HG03354 (cell line): ENCODE data around the gene OSTN.
"Not testable (repeated sequence)": the region's sequence is repeated elsewhere in the genome, so short reads cannot be mapped to it uniquely, and the experiment has no call there.

Experiments used
- ATAC-seq: cut with Tn5 transposase; IDR thresholded peaks from one replicate; pipeline ENCODE4 v1.9.1; 2021; ENCODE audit warnings: mild to moderate bottlenecking; ENCODE audit not compliant: unreplicated experiment, poor library complexity, severe bottlenecking

The OSTN gene, protein sequence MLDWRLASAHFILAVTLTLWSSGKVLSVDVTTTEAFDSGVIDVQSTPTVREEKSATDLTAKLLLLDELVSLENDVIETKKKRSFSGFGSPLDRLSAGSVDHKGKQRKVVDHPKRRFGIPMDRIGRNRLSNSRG

DNA sequence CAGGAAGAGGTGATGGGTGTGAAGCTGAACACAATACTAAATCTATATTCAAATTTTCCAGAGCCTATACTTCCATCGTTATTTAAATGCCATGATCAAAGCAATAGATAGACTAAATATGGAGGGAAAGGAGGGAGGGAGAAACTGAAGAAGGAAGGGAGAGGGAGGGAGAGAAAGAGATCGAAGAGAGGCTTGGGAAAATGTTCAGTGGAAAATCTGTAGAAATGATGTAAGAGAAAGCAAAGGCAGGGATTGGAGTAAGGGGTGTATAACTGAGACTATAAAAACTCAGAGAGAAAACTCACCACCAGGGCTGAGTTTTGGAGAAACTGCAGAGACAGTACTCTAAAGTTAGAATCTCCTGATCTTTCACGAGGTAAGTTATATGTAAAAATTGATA is at the start of gene OSTN:
Gene OSTN, plus strand, starts transcription at position 310 of the 400 bp plus-strand sequence. CDS start 13,292 bp downstream, outside the sequence.
- no peak for ATAC-seq

DNA sequence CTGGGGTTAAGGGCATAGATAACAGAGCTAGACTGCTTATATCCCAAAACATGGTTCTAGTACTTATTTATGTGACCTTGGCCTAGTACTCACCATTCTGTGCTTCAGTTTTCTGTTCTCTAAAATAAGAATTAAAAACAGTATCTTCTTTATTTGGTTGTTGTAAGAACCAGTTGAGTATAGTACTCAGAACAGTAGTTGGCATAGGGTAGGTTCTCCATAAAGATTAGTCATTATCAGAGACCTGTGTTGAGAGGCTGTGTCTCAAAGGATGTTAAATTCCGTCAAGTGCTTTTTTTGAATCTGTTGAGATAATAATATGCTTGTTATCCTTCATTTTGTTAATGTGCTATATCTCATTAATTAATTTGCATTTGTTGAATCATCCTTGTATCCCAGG is 47.4 kb upstream of the OSTN start:
- ATAC-seq: no peak

DNA sequence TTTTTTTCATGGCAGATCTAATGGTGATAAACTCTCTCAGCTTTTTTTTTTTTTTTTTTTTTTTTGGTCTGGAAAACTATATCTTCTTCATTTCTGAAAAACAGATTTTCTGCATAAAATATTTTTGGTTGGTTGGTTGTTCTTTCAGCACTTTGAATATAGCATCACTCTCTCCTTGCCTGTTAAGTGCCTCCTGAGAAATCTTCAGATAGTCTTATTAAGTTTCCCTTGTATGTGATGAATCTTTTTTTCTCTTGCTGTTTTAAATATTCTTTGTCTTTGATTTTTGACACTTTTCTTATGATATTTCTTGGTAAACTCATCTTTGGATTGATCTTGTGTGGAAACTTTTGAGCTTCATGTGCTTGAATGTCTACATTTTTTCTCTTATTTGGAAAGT is 44.2 kb upstream of the OSTN start:
- no peak for ATAC-seq

DNA sequence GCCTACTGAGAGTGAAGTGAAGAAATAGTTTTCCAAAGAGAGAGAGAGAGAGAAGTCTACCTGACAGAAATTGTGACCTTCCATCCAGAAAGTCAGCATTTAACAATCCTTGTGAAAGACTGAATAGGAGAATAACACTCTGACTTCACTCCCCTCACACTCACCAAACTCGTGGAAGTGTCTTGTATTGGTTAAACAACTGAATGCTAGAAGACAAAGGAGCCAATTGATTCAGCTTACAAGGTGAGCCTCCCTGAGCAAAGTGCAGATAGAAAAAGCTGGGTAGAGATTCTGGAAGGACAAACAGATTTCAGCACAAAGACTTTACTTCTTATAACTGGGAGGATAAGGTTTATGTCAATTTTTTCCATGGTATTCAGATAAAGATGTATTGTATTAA is 40.8 kb upstream of the OSTN start:
- ATAC-seq: no peak

DNA sequence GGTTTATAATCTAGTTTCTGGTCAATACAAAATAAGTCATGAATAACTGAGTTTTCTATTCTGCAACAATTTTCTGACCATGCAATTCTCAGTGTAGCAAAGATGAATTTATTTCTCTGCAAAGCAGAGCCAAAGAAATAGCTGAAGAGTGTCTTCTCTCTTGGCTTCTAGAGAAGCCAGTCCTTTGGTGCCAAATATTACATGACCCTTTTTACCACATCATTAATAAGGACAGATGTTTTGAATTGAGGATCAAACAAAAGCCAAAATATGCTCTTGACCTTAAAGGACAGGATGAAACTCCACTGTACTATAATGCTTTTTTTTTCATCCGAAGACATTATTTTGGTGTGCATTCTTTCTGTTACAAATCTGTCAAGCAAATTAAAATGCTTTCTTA is 40.2 kb upstream of the OSTN start:
- ATAC-seq: no peak

DNA sequence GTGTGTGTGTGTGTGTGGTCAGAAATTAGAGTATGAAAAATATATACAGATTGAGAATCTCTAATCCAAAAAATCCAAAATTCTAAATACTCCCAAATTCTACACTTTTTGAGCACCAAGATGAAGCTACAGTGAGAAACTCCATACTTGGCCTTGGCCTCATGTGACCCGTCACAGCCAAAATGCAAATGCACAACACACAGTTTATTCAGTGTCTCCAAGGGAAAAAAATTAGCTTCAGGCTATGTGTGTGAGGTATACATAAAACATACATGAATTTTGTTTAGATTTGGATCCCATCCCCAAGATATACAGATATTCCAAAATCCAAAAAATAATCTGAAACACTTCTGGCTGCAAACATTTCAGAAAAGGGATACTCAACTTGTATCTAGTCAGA is 33.2 kb upstream of the OSTN start:
- ATAC-seq: no peak

DNA sequence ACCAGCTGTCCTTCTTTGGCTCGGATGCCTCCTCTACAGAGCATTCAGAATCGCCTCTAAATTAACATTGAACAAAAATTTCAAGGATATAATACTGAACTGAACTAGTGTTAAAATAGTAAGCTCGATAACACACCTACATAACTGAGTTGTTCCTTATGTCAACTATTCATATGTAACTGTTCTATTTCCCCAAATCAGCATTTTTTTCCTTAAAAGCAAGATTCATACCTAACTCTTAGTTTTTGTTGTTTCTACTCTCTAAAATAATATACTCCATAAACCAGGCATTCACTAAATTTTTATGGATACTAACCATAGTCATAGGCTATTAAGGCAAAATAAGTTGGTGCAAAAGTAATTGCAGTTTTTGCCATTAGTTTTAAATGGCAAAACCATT is 32.7 kb upstream of the OSTN start:
- no peak for ATAC-seq

DNA sequence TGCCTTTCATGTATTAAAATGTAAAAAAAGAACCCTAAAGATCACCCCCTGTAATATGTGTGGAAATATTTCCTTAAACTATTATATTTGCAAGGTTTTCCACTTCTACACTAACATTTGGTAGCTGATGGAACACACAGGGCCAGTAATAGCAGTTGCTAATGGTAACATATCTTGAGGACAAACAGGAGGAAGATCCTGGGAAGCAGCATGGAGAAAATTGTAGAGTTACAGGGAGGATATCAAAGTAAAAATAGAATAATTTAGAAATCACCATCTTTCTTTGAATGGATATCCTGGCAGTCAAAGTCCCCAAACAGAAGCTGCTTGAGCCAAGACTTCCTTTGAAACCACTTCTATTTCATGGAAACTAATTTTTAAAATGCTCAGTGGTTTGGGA is 29.5 kb upstream of the OSTN start:
- ATAC-seq: no peak

DNA sequence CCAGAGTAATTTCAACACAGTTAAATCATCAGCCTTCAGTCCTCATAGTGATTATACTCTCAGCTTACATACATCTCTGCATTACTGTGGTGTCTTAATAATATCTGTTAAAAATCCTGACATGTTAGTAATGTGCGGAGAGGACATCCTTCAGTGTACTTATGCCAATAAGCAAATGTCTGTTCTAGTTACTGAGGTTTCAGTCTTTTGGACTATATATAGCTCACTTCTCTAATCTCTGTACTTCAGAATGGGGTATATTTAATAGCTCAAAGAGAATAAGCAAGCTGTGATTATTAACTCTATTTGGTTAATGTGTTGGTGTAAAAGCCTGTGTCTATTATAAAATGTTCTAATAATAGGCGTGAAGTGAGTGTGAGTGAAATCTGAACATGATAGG is 28.9 kb upstream of the OSTN start:
- ATAC-seq: peak; percentile 65

DNA sequence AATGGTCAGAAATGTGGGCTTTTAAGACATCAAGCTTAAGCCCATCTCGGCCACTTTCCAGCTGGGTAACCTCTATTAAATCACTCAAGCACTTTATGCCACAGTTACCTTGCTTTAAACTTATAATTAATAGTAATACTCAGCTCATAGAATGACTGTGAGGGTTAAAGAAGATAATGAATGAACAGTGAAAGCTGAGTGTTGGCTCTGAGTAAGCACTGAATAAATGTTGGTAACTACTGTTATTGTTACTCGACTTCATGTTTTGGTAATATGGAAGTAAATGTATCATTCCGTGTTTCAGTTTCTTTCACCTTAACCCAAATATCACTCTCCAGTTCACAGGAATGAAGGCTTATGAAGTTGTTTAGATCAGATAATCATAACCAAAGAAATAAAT is 23.9 kb upstream of the OSTN start:
- ATAC-seq: no peak

DNA sequence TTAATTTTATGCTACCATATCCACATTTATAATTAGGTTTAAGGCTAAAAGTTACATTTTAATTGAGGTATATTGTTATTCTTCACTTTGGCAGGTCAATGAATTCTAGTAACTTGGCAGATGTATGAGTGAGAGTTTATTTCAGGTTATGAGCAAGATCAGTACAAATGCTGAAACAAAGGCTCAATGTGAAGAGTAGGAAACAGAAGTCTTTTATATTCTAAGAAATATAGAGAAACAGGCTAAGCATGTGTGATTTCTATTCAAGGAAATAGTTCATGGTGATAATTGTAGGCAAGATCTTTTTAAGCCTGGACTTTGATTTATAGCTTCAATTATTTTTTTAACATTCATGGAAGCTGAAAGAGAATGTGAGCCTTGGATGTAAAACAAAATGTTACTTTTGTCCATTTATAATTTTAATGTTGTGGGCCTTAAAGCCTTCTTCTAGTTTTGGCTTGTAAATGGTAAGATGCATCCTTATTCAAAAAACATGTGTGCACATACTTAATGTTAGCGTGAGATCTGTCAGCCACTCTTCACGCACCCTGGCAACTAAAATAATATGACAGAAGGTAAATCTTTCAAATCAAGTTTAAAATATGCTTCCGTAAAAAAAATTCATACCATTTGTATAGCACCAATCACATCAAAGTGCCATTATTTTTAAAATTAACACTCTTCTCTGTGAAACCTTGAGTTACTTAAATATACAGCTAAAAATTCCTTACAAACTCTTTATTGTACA is 22.8 kb upstream of the OSTN start:
- no peak for ATAC-seq

DNA sequence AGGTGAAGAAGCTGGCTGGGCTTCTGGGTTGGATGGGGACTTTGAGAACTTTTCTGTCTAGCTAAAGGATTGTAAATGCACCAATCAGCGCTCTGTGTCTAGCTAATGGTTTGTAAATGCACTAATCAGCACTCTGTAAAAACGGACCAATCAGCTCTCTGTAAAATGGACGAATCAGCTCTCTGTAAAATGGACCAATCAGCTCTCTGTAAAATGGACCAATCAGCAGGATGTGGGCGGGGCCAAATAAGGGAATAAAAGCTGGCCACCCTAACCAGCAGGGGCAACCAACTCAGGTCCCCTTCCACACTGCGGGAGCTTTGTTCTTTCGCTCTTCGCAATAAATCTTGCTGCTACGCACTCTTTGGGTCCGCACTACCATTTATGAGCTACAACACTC is 13.7 kb upstream of the OSTN start:
- not testable (repeated sequence) for ATAC-seq

DNA sequence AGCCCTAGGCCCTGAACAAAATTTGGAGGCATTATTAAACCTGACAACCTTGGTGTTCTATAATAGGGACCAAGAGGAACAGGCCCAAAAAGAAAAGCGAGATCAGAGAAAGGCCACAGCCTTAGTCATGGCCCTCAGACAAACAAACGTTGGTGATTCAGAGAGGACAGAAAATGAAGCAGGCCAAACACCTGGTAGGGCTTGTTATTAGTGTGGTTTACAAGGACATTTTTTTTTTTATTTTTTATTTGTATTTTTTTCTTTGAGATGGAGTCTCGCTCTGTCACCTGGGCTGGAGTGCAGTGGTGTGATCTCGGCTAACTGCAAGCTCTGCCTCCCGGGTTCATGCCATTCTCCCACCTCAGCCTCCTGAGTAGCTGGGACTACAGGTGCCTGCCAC is 10.8 kb upstream of the OSTN start:
- not testable (repeated sequence) for ATAC-seq

DNA sequence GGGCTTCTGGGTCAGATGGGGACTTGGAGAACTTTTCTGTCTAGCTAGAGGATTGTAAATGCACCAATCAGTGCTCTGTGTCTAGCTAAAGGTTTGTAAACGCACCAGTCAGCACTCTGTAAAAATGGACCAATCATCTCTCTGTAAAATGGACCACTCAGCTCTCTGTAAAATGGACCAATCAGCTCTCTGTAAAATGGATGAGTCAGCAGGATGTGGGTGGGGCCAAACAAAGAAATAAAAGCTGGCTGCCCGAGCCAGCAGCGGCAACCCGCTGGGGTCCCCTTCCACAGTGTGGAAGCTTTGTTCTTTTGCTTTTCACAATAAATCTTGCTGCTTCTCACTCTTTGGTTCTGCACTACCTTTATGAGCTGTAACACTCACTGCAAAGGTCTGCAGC is 6.8 kb upstream of the OSTN start:
- not testable (repeated sequence) for ATAC-seq

DNA sequence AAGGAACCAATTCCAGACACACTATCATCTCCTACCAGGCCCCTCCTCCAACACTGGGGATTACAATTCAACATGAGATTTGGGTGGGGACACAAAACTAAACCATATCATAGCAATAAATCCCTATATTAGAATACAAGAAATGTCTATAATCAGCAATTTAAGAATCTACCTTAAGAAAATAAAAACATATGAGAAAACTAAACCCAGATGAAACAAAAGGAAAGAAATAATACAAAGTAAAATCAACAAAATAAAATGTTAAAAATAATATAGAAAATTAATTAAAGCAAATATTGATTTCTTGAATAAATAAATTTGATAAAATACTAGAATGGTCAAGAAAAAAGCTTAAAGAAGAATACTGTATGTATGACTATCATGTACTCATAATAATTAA is 6.1 kb upstream of the OSTN start:
- no peak for ATAC-seq

DNA sequence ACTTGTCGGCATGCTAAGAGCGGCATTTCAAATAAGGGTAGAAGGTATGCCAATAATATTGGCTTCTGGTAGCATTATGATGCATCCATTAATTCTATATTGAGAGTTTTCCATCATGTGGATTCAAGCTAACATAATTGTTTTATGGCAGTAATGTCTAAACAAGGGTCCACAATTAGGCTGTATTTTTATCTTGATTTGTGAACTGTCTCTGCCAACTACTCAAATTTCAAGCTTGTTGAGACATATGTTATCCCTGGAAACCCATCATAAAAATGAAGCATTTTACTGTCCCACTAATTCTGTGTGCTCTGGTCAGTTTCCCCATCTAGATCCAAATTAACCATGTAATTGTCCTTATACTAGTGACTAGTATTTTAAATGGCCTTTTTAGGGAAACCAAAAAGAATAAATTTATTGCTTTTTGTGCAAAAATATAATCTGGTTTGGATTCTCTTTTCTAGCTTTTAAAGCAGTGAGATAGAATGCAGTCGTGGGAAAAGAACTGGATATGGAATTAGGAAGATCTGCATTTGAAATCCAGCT is 1.2 kb upstream of the OSTN start:
- ATAC-seq: no peak

DNA sequence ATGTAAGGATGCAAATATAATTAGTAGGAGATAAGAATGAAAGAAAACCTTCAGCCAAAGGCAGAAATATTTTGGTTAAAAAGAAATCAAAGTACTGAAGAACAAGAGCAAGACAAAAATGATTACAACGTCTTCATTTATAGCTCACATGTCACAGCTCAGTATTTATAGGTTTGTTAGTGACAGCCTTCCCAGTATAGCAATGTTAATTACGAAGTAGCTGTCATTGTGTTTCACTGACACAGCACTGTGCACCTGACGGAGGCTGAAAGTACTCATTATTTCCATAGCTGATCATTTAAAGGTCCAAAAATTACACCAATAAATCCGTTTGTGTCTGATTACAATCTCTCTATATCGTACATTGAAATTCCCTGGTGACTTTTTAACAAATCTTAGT is 561 bp upstream of the OSTN start:
- no peak for ATAC-seq

DNA sequence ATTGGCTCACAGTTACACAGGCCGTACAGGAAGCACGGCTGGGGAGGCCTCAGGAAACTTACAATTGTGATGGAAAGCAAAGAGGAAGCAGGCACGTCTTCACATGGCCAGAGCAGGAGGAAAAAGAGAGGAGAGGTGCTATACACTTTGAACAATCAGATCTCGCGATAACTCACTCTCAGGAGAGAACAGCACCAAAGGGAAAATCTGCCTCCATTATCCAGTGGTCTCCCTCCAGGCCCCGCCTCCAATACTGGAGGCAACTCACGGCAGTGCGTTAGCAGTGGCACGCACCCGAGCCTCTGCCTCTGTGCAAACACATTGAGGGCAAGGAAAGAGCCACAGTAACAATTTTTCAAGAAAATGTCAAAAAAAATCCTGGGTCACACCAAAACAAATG is 11.0 kb downstream of the OSTN start:
- ATAC-seq: no peak

DNA sequence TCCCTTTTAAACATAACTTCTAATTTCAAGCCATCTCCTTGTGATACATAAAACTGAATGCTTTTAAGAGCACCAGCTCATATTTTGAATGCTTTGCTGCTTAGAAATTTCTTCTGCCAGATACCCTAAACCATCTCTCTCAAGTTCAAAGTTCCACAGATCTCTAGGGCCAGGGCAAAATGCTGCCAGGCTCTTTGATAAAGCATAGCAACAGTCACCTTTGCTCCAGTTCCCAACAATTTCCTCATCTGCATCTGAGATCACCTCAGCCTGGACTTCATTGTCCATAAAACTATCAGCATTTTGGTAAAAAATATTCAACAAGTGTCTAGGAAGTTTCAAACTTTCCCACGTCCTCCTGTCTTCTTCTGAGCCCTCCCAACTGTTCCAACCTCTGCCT is 17.5 kb downstream of the OSTN start:
- no peak for ATAC-seq

DNA sequence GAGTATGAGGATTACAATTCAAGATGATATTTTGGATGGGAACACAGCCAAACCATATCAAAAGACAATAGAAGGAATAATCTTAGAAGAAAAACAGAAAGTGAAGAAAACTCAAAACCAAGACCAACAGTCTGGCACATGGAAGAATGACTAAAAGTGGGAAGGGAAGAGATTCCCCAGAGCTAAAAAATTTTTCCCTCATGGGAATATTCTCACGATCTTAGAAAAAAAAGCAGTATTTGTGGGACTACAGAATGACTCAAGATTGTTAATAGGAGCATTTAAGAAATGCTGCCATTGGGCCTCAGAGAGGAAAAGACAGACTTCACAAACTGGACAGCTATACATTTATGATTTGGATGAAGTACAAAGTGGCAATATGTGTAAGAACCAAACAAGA is 18.3 kb downstream of the OSTN start:
- no peak for ATAC-seq

DNA sequence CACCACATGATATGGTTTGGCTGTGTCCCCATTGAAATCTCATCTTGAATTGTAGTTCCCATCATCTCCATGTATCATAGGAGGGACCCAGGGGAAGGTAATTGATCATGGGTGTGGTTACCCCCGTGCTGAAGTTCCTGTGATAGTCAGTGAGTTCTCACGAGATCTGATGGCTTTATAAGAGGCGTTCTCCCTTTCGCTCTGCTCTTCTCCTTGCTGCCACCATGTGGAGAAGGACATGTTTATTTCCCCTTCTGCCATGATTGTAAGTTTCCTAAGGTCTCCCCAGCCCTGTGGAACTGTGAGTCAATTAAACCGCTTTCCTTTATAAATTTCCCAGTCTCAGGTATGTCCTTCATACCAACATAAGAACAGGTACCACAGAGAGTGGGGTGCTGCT is 21.9 kb downstream of the OSTN start:
- no peak for ATAC-seq

DNA sequence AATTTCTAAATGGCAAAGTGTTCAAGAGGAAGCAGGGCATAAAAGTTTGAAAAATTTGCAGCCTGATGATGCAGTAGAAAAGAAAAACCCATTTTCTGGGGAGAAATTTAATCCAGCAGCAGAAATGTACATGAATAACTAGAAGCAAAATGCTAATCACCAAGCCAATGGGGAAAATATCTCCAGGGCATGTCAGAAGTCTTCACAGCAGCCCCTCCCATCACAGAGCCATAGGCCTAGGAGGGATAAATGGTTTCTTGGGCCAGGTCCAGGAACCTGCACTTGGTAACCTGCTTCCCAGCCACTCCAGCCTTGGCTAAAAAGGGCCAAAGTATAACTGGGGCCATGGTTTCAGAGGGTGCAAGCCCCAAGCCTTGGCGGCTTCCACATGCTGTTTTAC is 22.6 kb downstream of the OSTN start:
- ATAC-seq: no peak
